Vagina (tissue), 2 donors: Measurements from ENCODE around the gene HEBP2. TPM values are rescaled to one million over a fixed set of nuclear protein-coding genes. Genes with fewer than 3 reads are reported as not detected.

ENCODE experiments used
- DNase-seq, 2 donors: peaks; one replicate each; pipeline ENCODE4 v3.0.0-alpha.2; 2017; ENCODE audit errors: extremely low spot score in 2 of 2
- H3K27ac ChIP-seq: fragments of 200-600 bp; sonication (generic); one replicate; pipeline ENCODE4 v1.5.1; 2019
- H3K27me3 ChIP-seq: fragments of 200-600 bp; sonication (generic); one replicate; pipeline ENCODE4 v1.5.1; 2019
- H3K36me3 ChIP-seq, 2 donors: fragments of 200-600 bp; sonication (generic); one replicate each; pipeline ENCODE4 v1.5.1; 2017 to 2019
- H3K4me1 ChIP-seq: fragments of 200-600 bp; sonication (generic); one replicate; pipeline ENCODE4 v1.5.1; 2019
- H3K4me3 ChIP-seq, 2 donors: fragments of 200-600 bp; sonication (generic); 1 replicate in 1 of 2; 2 replicates in 1 of 2; pipeline ENCODE4 v1.5.1; 2016 to 2019
- H3K9me3 ChIP-seq: fragments of 200-600 bp; sonication (generic); one replicate; pipeline ENCODE4 v1.5.1; 2019
- POLR2A ChIP-seq, 2 donors: fragments of 450-650 bp; IDR thresholded peaks; one replicate each; pipeline ENCODE4 v1.6.1; 2017; ENCODE audit warnings: antibody characterized with exemption in 2 of 2, mild to moderate bottlenecking in 2 of 2, moderate library complexity in 2 of 2
- POLR2AphosphoS5 ChIP-seq, 2 donors: sonication (generic); formaldehyde crosslinking; IDR thresholded peaks; one replicate each; pipeline ENCODE4 v1.9.0; 2017; ENCODE audit warnings: antibody characterized with exemption in 2 of 2, mild to moderate bottlenecking in 2 of 2, low read depth in 1 of 2; ENCODE audit not compliant: insufficient read depth in 1 of 2
- intact Hi-C: fragments of 100-400 bp; cut with DNase I; formaldehyde crosslinking; loops from one replicate; pipeline ENCODE4 v1.15.1; 2023
- total RNA-seq: library from RNA; depleted of rRNA; stranded (reverse); fragments of >200 nt; gene quantifications from one replicate; pipeline ENCODE4 v1.2.3, GENCODE V29; 2016
- TF ChIP-seq, protein P1 (sequence below), 3 experiments: fragments of 450-650 bp in 2 of 3; fragments of 200-600 bp in 1 of 3; sonication (generic) in 1 of 3; IDR thresholded peaks; one replicate each; pipeline ENCODE4 v1.5.1; 2017 to 2019; ENCODE audit warnings: antibody characterized with exemption in 3 of 3, mild to moderate bottlenecking in 2 of 3, moderate library complexity in 2 of 3

HEBP2 gene
- total RNA-seq, 1 donor from 2014 or later, result 62.4 TPM

DNA sequence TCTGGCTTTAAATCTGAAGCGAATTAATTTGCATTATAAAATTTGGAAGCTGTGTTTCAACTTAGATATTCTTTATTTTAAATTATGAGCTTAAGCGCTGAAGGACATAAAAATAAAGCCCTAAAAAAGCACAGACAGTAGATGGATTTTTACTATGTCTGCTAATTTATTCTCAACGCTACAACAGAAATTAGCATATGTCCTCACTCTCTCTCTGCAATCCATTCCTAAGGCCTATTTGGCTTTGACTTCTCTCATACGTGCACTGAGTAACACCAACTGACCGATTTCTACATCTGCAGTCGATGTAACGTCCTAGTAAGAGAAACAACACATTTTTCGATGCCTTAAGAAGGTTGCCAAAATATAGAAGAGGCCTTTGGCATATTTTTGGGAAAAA is 23.7 kb downstream of the HEBP2 start:
- intact Hi-C loops, result no loop called here
- Histone ChIP-seq H3K36me3 (peaks cover 0 to 8% of the 10 kb centered on the region in 2 donors), H3K4me3 (no peak overlapping the region), H3K9me3 (no peaks in the 10 kb centered on the region), H3K4me1 (peaks cover 9% of the 10 kb centered on the region), H3K27ac (no peak overlapping the region), H3K27me3 (no peaks in the 10 kb centered on the region)
- no peak for DNase-seq
- no peak for TF ChIP-seq POLR2A (IDR thresholded peaks at IDR 0.05)
- TF ChIP-seq, protein P1, sequence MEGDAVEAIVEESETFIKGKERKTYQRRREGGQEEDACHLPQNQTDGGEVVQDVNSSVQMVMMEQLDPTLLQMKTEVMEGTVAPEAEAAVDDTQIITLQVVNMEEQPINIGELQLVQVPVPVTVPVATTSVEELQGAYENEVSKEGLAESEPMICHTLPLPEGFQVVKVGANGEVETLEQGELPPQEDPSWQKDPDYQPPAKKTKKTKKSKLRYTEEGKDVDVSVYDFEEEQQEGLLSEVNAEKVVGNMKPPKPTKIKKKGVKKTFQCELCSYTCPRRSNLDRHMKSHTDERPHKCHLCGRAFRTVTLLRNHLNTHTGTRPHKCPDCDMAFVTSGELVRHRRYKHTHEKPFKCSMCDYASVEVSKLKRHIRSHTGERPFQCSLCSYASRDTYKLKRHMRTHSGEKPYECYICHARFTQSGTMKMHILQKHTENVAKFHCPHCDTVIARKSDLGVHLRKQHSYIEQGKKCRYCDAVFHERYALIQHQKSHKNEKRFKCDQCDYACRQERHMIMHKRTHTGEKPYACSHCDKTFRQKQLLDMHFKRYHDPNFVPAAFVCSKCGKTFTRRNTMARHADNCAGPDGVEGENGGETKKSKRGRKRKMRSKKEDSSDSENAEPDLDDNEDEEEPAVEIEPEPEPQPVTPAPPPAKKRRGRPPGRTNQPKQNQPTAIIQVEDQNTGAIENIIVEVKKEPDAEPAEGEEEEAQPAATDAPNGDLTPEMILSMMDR (IDR thresholded peaks at IDR 0.05), result no peak
- no peak for TF ChIP-seq POLR2AphosphoS5 (IDR thresholded peaks at IDR 0.05; ENCODE audit: insufficient read depth in 1 of 2, low read depth in 1 of 2)

DNA sequence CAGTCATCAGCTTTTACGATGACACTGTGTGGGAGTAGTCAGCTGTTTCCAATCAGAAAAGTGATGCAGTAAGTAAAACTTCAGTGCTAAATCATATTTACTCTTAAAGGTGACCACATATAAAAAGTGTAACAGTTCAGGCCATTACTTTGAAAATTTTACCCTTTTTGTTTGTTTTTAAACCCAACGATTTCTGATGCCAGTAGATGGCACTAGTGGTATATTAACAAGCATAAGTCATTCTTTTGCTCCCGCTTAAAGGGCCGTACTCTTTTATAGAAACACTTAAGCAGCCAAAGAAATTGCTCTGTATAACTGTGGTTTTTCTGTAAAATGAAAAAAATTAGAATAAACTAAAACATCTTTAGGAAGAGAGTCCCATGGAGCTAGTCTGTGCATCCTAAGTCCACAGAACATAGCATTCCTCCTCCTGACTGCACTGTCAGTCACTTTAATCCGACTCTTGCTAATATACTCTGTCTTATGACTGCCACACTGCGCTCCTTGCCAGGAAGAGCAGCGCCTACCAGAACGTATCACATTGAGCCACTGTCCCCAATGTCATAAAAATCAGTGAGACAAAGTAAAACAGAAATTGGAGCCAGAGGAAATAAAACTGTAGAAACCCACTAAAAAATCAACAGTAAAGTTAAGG is 25.0 kb downstream of the HEBP2 start:
- H3K4me3 ChIP-seq, result no peak overlapping the region
- intact Hi-C loops, result no loop called here

DNA sequence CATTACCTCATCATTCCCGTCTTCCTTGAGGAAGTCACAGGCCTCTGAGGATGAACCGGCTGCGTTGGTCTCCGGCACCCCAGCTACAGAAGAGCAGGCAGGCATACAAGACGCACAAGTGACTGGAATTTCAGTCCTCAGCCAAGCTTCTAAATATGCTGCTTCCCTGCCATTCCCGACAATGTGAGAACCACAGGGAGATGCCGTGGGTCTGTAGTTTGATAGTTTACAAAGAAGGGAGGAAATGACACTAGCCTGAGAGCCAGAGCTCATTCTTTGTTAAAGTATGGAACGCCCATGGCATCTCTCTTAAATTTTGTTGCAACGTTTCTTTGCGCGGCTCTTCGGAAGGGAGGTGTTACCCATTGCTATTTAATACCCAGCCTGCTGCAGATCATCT is 25.7 kb downstream of the HEBP2 start:
- Histone ChIP-seq H3K4me3 (no peak overlapping the region), H3K4me1 (peaks cover 9% of the 10 kb centered on the region), H3K27ac (no peak overlapping the region), H3K9me3 (no peaks in the 10 kb centered on the region), H3K36me3 (no peaks in the 10 kb centered on the region), H3K27me3 (no peaks in the 10 kb centered on the region)
- intact Hi-C loops, result loop anchor here (10.0 kb wide), 1 partner anchor 155 kb away; no protein-coding TSS in a partner anchor
- TF ChIP-seq, protein P1 (IDR thresholded peaks at IDR 0.05), result no peak
- TF ChIP-seq POLR2AphosphoS5 (IDR thresholded peaks at IDR 0.05; ENCODE audit: insufficient read depth in 1 of 2, low read depth in 1 of 2), result no peak
- TF ChIP-seq POLR2A (IDR thresholded peaks at IDR 0.05), result no peak
- no peak for DNase-seq

More for the DNA sequence above, 25.0 kb downstream of the HEBP2 start:
- no peaks in the 10 kb centered on the region for H3K9me3 ChIP-seq
- no peak for DNase-seq
- no peaks in the 10 kb centered on the region for H3K27me3 ChIP-seq
- TF ChIP-seq, protein P1 (IDR thresholded peaks at IDR 0.05), result peak; percentile 43 to 67 (median 62)
- no peak for TF ChIP-seq POLR2AphosphoS5 (IDR thresholded peaks at IDR 0.05; ENCODE audit: insufficient read depth in 1 of 2, low read depth in 1 of 2)
- H3K27ac ChIP-seq, result no peak overlapping the region
- peaks cover 9% of the 10 kb centered on the region for H3K4me1 ChIP-seq
- peaks cover 0 to 4% of the 10 kb centered on the region in 2 donors for H3K36me3 ChIP-seq

DNA sequence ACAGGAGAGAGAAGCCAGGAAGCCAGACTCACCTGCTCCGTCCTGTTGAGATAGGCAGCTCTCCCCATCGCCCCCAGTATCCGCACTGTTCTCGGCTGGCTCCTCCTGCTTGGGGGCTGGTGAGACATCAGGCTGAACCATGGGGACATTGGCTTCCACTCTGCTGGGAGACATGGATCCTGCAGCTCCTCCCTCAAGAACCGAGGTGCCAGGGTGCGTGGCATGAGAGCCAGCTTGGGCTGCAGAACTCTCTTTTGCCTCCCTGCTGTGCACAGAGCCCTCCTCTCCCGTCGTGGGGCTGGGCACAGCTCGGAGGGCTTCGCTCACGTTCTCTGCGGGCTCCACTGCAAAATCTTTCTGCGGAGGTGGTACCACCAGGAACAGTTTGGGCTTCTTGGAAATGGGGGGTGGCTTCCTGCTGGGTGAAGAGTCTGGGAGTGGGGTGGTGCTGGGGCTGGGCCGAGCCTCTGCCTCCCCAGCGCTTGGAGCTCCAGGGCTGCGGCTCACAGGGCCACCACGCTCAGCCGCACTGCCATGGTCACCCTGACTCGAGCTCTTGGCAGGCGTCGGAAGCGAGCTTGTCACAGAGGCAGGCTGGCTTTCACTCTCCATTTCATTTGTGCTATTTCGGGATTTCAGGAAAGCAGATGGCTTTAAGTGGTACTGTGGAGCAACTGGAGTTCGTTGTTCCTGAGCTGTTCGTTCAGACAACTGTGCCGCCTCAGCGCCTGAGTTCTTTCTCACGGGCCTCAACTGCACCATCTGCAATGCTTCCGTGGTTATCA is 26.5 kb downstream of the HEBP2 start:
- intact Hi-C loops, result loop anchor here (10.0 kb wide), 1 partner anchor 154 kb away; no protein-coding TSS in a partner anchor
- DNase-seq, result no peak
- TF ChIP-seq POLR2AphosphoS5 (IDR thresholded peaks at IDR 0.05; ENCODE audit: insufficient read depth in 1 of 2, low read depth in 1 of 2) (no peak), POLR2A (IDR thresholded peaks at IDR 0.05) (no peak)
- TF ChIP-seq, protein P1 (IDR thresholded peaks at IDR 0.05), result no peak
- Histone ChIP-seq H3K4me3 (no peak overlapping the region), H3K36me3 (no peaks in the 10 kb centered on the region), H3K9me3 (no peaks in the 10 kb centered on the region), H3K27ac (no peak overlapping the region), H3K27me3 (no peaks in the 10 kb centered on the region), H3K4me1 (peaks cover 9% of the 10 kb centered on the region)
